TTC549 (cell line): ENCODE measurements around the gene TSPAN14.

ENCODE experiments used
- FAIRE-seq: peaks from 2 replicates; lab custom pipeline; 2012; peaks lifted over from hg19 to GRCh38; lab: Jason Lieb, UNC

TSPAN14 gene

DNA sequence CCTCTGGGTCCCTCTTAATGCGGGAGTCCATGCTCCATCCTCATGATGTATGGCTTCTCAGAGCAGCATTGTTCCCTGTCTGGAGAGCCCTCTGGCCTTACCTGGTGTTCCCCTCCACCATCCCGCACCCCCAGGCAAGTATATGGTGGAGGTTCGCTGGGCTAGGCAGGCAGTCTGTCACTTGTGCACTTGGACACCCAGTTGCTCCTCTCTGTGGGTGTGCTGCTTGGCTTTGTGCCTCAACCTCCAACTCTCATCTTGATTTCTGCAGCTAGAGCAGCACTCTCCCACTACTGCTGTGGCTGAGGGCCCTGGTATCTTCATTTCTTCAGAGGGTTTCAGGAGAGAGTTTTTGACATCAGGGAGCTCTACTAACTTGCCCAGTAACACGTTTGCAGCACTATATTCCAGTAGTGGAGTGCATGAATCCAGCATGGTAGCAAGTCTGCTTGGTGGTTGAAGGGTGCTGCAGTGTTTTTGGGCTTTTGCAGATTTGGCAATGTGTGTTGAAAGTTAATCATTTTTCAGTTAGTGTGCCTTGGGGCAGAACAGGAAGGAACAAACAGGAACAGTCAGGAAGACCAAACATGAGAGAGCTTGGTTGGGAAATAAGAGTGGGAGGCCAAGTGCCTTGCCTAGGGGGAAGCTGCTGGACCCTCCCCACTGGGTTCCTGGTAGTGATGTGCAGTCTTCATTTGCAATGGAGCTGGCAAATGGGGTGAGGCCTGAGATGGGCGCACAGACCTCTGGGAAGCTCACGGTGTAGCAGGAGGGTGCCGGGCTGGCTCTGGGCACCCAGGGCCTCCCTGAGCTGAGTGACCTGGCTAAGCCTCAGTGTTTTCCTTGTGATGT lies 37.4 kb downstream of the TSPAN14 start:
- FAIRE-seq: no peak

DNA sequence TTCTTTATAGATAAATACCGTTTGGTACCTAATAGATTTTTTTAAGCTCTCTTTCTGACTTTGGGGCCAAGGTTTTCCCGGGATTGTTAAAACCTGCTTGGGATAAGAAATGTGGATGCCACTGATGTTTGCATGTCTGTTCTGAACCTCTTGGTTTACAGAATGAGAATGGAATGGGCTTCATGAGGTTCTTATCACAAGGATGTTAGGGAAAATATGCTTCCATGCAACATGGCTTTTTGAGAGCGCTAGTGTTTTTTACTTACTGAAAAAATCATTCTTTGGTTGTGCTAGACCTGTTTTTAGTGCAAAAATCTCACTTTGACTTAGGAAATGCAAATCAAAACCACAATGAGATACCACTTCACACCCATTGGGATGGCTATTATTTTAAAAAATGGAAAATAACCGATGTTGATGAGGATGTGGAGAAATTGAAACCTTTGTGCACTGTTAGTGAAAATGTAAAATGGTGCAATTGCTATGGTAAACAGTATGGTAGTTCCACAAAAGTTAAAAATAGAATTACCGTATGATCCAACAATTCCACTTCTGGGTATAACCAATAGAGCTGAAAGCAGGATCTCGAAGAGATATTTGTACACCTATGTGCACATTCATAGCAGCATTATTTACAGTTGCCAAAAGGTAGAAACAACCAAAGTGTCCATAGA lies 38.9 kb downstream of the TSPAN14 start:
- FAIRE-seq: no peak

DNA sequence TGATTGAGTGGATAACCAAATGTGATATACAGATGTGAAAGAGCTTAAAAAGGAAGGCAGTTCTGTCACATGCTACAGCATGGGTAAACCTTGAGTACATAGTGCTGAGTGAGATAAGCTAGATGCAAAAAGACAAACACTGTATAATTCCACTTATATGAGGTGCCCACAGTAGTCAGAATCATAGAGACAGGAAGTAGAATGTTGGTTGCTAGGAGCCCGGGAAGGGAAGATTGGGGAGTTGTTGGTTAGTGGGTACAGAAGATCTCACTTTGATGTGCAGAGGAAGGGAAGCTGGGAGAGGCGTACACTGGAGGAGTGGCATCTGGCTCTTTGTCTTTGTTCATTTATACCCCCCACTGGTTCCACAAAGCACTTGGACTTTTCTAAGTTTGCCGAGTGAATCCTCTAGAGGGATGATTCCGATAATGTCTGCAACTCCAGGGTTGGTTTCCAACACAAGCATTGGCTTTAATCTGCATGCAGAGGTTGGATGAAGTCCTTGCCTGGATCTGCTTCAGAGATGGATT lies 39.5 kb downstream of the TSPAN14 start:
- FAIRE-seq: no peak

DNA sequence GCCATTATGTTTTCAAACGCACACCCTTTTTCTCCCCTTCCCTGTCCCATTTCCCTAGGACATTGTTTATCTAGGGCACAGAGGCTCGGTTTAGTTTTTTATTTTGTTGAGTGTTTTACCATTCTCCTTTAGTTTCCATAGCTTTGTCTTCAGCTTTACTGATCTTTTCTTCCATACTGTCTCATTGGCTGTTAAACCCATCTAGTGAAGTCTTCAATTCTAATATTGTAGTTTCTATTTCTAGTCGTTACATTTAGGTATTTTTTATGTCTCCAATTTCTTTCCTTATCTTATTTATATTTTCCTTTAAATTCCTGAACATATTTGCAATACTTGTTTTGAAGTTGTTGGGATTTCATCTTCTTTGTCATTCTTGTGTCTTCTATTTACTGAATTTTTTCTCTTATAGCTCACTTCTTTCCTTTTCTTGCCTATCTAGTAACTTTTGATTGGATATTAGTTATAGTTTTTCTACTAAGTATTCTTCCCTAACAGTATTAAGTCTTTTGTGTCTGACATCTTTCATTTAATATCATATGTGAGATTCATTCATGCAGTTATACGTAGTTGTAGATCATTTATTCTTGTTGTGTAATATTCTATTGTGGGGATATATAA lies 42.6 kb downstream of the TSPAN14 start:
- no peak for FAIRE-seq

DNA sequence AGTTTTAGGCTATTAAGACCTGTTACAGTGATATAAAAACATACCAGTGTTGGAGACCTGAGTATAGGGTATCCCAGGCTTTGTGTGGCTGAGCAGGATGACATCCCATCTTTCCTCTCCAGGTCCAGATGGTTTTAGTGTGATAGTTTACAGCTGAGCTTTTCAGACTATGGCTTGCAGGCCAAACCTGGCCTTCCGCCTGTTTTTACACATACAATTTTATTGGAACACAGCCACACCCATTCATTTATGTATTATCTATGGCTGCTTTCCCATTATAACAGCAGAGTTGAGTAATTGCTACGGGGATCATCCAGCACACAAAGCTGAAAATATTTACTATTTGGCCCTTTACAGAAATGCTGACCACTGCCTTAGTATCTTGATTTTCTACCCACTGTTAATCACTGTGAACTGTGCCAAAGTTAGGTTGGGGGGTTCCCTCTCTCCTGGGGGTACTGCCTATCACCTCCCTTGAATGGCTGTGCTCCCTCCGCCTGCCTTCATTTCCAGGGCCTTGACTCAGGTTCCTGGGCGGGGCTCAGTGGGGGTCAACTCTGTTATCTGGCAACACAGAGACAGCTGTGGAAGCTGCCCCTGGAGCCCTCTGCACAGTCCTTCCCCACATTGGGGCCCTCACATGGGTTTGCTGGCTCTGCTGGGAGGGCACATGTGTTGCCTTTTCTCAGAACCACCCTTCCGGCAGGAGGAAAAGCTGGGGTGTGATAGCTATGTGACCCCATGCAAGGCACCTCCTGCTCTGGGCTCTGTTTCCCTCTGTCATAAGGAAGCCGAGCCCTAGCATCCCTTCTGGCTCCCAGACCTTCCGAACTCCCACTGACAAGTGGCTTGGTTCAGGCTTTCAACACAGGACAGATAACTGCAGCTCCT lies 43.3 kb downstream of the TSPAN14 start:
- no peak for FAIRE-seq

DNA sequence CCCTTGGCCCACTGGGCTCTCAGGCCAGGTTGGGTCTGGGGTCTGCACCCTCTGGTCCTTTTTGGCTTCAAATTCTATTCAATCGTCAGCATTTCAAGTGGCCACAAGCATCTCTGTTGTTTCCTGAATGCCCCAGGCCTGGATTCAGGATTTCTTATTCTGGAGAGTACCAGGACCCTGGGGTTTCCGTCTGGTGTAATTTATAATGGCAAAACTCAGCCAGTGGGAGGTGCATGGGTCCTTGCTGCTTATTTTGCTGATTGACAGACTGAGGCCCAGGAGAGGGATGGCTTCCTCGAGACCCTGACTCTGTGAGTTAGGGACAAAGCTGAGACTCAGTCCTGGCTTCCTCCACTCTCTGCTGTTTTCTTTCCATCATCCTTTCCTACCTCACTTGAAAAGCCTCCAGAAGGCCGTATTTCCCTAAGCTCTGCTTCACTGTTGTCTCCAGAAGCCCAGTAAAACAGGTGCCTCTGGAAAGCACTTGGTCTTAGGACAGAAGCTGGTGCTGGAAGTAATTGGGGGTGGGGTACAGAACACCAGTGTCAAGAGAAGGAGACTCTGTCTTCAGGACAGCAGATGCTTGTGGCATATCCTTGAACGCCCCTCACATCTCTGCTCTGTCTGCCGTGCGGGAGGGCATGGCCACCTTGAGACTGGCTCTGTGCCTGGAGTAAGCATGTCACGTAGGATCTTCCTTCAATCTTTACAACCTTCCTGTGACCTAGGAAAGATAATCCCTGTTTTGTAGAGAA lies 44.1 kb downstream of the TSPAN14 start:
- FAIRE-seq: no peak

DNA sequence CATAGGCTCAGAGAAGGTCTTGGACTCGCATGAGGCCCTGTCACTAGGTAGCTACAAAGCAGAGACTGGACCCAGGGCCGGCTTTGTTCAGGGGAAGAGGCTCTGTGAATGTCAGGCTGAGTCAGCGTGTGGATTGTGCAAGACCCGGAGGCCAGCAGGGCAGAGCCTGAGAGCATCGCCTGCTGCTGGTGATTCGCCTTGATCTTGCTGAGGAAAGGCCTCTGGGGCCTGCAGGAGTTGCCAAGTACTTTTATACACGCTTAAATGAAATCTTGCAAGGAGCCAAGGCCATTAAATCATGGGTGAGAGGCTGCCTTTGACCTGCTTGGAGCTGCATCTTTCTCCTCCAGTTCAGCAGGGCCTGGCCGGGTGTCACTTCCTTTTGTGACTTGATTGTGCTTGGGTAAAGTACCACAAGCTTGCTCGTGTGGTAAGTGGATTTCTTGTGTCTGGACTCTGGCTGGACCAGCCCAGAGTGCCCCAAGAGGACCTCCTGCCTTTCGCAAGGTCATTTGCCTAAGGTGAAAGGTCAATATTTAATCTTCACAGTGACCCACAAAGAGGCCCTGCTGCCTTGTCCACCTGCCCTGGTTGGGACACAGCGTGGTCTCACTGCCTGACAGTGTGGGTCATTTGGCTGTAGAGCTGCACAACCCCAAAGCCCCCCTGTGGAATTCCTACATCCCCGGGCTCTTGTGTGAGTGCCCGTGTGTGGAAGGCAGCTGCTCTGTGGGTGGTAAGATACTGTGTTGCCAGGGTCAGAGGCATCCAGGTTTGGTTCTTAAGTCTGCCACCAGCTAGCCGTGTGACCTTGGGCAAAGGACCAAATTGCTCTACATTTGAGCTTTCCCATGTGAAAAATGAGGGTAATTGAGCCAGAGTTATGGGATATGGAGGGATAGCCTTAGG lies 45.0 kb downstream of the TSPAN14 start:
- no peak for FAIRE-seq

DNA sequence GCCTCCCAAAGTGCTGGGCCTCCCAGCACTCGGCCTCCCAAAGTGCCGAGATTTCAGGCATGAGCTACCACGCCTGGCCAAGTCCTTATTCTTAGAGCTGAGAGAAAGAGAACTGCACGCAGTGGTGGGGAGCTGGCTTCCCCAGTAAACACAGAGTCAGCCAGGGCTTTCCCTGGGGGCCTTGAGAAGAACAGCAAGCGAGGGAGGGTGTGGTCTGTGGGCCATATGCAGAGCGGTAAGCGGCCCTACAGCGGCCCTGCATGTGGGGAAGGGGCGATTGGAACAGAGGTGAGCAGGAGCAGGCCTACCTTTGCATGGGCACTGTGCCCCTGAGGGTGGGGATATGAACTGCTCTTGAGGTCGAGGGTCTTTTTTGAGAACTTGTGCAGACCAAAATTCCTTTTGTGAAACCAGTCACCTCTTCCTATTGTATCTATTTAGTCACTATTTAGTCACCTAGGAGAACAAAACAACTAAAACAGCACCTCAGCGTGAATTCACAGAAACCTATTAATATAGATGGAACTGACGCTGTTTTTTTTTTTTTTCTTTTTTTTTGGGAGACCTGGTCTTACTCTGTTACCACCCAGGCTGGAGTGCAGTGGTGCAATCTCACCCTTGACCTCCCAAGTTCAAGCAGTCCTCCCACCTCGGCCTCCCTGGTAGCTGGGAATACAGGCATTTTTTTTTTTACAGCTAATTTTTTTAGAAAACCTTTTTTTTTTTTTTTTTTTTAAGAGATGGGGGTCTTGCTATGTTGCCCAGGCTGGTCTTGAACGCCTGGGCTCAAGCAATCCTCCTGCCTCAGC lies 46.7 kb downstream of the TSPAN14 start:
- no peak for FAIRE-seq

DNA sequence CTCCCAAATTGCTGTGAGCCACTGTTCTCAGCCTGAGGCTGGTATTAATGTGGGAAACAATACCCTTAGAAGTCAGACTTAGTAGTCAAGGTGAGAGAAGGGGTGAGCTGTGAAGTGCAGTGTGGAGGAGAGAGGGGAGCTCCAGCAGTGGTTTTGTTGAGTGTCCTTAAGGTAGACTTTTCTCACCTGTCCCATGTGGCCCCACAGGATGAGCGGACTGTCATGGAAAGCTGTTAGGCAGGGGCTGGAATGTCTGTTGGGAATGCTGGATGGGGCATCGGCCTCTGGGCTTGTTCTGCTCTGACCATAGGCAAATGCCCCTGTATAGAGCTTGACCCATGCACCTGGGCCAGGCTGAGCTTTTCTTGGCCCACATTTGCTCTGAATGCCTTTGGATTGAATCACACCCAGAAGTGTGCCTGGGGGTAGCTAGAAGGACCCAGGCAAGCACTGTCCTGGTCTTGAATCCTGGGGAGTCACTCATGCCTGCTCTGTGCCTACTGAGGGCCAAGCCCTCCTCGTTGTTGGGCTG lies 47.3 kb downstream of the TSPAN14 start:
- FAIRE-seq: no peak

DNA sequence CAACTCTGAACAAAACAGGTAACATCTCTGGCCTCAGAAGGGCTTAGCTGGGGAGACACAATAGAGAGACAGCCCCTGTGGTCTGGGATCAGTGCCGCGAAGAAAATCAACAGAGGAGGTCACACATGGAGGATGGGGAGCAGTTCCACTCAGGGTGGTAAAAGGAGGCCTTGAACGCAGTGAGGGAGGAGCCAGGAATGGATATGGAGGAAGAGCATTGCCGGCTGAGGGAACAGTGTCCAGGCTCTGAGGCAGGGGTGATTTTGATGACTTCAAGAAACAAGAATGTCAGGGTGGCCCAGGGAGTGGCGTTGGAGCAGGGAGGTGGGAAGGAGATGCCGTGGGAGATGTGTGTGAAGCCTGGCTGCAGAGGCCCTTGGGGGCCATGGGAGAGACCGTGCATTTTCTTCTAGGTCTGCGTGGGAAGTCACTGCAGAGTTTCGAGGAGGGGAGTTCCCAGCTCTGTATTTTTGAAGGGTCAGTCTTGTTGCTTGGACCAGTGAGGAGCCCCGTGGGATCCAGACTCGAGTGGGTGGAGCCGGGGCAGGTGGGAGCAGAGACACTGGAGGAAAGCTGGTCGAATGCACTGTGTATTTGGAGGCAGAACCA lies 47.9 kb downstream of the TSPAN14 start:
- no peak for FAIRE-seq

DNA sequence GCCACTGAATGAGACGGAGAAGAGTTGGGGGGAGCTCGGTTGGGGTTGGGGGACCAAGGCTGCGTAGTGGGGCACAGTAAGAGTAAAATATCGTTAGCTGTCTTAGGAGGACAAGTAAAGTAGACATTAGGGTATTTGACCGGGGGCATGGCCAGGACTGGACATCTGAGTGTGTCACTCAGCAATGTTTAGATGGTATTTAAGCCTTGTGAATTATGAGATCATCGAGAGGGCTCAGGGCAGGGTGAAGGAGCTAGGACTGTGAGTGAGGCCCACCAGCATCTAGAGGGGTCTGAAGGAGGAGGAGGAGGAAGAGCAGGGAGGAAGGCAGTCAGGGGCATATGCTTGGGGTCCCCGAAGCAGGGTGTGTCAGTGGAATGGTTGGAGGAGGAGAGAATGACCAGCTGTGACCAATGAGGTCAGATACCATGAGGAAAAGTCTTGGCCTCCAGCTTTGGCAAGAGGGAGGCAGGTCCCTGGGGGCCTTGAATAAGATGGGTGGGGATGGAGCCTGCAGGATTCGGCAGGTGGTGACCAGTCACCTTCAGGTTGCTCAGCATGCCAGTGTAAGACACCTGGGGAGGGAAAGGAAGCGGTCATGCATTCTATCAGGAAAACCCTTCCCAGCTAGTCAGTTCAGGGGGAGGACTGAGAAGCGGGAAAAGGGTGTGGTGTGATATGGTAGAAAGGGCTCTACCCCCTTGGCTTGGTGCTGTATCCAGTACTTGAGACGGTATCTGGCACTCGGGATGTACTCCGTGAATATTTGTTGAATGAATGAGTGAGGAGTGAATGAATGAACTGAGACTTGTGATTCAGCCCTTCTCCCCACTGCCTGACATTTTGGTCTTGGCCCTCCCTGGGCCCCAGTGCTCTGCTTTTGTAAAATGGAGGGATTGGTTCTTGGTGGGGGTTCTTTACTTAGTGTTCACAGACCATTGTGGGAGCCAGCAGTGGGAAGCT lies 48.8 kb downstream of the TSPAN14 start:
- FAIRE-seq: no peak

DNA sequence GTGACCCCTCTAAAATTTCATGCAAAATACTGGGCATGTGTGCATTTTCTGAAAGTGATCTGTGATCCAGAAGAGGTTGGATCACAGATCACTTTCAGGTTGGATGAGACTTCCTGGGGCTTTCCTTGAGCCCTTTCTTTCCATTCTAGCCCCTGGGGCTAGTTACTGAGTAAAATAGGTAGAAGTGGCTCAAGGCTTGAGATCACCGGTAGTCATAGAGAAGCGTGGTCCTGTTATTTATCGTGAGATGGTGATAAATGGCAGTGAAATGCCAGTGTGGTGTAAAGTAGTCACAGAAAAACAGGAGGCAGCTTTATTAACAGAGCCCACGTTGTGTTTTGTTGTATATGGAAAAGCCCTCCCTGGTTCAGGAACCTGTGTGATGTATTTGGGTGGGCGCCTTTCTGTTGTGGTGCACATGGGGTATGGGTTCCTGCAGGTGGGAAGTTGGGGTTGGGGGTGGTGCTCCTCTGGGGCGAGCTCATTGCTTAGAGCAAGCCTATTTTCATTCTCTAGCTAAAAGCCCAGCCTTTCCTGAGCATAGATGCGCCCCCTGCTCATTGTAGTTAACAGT lies 49.6 kb downstream of the TSPAN14 start:
- no peak for FAIRE-seq

DNA sequence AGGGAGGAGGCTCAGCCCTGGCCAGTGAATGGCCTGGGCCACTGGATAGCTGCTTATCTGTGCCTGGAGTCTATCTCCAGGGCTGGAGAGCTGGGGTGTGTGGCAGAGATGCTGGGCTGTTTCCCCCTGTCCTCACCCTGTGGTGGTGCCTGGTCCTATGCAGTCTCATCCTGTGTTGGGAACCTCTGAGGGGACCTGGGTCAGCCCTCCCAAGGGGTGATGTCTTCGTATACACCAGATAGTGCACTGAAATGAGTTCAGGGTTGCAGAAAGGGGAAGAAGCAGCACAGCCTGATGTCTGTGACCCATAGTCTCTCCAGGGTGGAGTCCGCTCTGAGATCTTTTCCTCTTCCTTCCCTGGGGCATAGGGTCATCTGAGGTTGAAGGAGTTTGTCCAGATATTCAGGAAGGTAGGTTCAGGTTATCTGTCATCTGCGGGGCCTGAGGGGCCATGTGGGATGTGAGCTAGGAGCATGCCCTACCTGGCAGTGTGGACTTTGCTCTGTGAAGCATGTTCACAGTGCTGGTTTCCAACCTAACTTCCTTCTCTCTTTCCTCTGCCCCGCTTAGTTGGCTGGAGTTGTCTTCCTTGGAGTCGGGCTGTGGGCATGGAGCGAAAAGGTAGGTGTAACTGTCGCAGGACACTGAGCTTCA lies 50.2 kb downstream of the TSPAN14 start:
- no peak for FAIRE-seq

DNA sequence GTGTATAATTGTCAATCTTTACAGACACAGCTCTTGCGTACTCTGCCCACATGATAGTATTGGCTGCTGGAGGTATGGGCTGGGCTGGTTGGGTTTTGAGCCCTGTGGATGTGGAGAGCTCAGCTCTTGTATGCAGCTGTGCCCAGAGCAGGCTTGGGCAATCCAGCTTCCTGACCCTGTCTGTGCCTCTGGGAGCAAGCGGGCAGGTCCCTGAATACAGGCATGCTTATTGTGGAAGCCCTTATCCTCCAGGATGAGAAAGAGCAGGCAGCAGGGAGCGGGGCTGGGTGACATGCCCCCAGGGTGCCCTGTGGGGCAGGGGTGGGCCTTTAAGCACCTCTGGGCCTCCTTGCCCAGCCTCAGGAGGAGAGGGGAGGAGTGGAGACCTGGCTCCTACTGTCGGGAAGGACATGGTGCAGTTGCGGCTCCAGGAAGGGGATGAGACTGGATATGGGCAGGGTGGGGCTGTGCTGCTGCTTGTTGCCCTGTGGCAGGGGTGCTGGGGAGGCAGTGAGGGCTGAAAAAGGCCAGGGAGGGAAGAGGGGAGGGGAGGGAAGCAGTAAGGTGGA lies 50.9 kb downstream of the TSPAN14 start:
- no peak for FAIRE-seq

DNA sequence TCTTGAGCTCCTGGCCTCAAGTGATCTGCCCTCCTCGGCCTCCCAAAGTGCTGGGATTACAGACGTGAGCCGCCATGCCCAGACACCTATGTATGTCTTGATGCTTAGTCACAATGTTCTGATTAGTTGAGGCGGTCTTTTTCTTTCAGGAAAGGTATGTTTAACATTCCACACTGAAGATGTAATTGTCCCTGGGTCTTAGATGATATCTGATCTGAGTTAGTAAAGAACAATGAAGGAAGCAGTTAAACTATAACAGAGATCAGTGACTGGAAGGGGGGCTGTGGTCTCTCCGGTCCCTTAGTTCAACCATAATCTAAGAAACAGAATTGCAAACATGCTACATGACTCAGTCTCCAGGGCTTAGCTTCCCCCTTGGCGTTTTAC lies 52.1 kb downstream of the TSPAN14 start:
- FAIRE-seq: no peak

DNA sequence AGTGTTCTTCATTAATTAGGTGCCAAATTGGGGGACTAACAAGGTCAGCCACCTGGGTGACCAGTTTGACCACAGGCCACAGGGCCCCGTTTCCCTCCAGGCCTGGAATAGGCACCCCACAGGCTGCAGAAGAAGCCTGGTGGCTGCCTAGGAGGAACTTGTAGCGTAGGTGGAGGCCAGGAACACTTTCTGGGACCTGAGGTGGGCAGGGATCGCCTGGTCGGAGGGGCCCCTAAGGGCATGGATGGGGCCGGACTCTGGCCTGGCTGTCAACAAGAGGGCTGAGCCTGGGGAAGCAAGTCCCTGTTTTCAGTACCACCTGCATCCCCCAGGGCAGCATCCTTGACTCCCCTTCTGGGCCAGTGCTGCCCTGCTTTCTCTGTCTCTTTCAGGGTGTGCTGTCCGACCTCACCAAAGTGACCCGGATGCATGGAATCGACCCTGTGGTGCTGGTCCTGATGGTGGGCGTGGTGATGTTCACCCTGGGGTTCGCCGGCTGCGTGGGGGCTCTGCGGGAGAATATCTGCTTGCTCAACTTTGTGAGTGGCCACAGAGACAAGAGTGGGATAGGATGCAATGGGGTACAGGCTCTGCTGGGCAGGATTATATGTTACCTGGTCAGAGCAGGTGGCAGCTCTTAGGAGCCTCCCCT lies 52.9 kb downstream of the TSPAN14 start:
- FAIRE-seq: no peak
